HG03571 (cell line): ENCODE results near the gene GPR173.
A peak's percentile ranks its signal among the peaks of the same experiment; 100 is the strongest.

Experiments used
- ATAC-seq: cut with Tn5 transposase; IDR thresholded peaks from one replicate; pipeline ENCODE4 v1.9.1; 2021; ENCODE audit not compliant: unreplicated experiment

GPR173 gene

DNA sequence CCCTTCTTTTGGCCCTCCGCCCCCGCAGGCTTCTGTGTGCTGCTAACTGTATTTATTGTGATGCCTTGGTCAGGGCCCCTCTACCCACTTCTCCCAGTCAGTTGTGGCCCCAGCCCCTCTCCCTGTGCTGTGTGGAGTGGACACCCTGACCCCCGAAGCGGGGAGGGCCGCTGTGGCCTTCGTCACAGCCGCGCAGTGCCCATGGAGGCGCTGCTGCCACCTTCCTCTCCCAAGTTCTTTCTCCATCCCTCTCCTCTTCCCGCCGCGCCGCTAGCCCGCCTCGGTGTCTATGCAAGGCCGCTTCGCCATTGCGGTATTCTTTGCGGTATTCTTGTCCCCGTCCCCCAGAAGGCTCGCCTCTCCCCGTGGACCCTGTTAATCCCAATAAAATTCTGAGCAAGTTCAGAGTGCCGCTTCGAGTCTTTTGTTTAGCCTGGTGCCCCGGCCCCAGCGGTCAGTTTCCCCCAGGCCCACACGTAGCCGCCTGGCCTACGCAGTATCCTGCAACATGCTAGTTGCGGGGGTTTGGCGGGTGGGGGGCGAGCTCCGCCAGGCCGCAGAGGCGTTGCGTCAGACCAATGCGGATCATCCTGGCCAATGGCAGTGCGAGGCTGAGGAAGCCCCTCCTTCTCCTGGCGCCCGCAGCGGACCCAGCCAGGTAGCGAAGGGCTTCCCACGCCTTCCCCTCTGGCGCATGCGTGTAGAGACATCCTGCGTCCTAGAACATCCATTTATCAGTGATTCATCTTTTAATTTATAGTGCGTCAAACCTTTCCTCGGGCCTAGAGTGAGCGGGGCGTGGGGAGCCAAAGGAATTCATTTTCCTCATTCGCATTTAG lies 39.8 kb downstream of the GPR173 start:
- ATAC-seq = no peak

DNA sequence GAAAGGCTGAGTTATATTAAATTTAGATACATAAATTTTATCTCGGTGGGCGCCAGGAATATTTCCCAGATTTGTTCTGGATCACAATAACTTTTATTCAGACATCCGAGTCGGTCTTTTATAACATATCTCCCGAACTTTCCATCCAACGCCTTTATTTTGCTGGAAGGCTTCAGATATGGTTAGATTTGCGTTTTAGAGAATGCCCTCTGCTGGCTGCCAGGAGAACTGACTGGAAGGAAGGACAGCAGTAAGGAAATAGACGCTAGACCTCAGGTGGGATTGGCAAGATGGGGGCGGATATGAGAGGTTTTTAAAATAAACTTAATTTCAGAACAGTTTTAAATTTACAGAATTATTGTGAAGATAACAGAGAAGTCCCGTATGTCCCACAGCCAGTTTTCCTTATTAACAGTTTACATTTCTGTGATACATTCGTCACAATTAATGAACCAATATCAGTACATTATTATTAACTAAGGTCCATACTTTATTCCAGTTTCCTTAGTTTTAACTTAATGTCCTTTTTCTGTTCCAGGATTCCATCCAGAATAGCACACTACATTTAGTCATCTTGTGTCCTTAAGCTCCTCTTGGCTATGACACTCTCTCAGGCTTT lies 40.7 kb downstream of the GPR173 start:
- ATAC-seq = no peak

DNA sequence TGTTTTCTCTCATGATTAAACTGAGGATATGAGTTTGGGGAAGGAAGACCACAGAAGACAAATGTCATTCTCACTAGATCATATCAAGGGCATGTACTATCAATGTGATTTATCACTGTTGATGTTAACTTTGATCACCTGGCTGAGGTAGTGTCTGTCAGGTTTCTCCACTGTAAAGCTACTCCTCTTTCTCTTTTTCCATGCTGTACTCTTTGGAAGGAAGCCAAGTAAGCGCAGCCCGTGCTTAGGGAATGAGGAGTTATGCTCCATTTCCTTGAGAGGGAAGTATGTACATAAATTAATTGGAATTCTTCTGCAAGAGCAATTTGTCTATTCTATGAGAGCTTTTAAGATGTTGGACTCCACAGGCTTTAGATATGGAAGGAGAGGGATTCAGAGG lies 41.3 kb downstream of the GPR173 start:
- ATAC-seq = no peak

DNA sequence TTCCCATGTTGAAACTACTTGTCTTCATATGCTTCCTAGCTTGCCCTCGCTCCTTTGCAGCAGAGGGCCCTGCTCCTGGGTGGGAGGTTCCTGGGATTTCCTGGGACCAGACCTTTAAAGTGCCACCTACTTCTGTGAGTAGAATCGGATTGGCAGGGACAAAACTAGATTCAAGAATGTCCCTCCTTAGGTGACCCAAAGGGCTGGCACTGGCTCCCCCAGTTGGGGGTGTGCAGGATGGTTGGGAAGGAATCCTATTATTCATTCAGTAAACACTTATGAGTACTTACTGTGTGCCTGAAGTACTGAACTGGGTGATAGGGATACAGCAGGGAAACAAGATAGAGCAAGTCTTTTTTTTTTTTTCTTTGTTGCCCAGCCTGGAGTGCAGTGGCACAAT lies 42.8 kb downstream of the GPR173 start:
- ATAC-seq = no peak

DNA sequence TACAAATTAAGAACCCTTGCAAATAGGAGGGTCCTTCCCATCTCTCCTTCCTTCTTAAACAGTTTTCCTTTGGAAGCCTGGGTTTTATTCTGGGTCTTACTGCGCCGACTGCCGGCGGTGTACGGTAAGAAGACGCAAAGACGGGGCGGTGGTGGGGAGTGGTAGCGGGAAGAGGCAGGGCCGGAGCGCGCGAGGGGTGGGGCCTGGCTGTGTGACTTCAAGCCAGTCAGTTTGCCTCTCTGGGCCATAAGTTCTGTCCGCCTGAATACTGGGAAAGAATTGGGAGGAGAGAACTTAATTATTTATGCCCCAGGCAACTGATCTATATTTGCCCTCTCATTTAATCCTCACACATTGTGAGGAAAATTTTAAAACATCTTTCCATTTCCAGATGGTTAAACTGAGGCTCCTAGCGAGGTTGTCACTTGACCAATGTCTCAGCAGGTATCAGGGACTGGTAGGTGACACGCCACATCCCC lies 44.6 kb downstream of the GPR173 start:
- peak; percentile 44 for ATAC-seq

DNA sequence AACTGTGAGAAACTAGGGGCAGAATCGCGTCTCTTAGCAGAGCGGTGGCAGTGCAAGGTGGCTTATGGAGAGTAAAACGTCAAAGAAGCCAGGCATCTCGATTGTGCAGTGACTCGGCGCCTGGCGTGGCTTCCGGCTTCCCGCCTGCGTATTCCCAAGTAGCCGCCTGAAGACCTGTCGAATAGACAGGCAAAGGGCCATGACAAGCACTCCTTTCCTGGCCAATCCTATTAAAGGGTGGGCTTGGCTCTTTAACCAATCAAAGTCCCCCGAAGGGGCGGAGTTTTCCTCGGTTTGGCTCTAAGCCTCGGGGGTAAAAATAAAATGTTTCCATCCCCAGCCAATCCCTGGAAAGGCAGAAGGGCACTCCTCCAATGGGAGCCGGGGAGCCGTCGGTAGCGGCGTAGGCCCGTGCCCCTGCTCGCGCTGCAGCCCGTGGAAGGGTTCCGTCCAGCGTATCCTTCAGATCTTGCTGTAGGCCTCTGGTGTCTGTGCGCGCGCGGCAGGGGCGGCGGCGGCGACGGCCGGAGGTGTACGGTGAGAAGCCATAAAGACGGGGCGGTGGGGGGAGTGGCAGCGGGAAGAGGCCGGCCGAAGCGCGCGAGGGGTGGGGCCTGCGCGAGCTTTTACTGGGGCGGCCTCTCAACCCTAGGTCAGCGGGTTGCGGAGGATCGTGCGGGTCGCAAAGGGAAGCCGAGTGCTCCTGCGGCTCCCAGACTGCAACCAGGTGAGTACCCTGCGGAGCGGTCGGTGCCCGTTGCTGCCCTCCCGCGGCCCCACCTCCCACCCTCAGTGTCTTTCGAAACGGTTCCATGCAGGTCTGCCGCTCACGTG lies 45.4 kb downstream of the GPR173 start, which contains the start of gene KANTR:
Gene KANTR, plus strand, starts transcription at position 395 of the 834 bp plus-strand sequence. CDS start 30,131 bp downstream, outside the sequence.
- peak; percentile 70 for ATAC-seq

DNA sequence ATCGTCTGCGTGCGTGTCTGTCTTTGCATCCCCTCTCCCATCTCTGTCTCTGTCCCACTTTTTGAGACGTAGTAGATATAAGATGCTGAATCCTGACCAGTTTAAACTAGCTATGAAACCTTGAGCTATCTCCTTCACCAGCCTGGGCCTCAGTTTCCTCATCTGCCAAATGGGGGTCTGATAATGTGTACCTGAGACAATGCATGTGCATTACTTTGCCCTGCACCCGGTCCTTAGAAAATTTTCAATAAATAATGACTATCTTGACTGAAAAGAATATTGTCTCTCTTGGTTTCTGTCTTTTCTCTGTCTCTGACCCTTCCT lies 46.0 kb downstream of the GPR173 start:
- no peak for ATAC-seq

DNA sequence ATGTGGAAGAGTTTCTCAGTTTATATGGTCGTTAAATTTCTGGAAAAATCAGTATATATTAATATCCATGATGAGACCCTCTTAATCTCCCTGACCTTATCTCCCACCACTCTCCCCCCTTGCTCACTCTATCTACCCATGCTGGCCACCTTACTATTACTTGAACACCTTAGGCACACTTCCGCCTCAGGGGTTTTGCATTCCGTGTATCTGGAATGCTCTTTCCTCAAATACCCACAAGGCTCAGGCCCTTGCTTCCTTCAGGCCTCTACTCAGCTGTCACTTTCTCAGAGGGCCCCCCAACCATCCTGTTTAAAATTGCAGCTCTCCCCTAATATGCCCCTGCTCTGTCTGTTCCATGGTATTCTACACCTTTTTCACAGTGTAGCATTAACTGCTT lies 47.2 kb downstream of the GPR173 start:
- ATAC-seq = no peak

DNA sequence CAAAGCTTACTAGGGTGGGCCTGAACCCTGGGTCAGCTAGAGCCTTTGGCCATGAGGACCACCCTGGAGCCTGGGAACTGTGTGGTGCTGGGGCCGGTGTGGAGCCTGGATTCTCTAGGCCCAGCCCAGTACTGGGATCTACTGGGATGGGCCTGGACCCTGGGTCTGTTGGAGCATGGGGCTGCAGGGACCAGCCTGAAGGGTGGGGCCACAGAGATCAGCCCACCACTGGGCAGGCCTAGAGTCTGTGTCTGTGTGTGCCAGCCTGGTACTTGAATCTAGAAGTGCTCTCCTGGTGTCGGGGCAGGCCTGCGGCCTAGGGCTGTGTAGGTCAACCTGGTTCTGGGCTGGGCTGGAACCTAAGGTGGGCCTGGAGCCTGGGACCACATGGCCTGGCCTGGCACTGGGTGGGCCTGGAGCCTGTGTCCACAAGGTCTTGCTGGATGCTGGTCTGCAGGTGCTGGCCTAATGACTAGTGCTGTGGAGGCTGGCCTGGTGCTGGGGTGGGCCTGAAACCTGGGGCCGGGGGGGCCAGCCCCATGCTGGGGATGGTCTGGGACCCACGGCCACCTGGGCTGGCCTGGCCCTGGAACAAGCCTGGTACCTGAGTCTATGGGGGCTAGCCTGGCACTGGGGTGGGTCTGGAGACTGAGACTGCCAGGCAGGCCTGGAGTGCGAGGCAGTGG lies 66.4 kb downstream of the GPR173 start:
- ATAC-seq = no peak

DNA sequence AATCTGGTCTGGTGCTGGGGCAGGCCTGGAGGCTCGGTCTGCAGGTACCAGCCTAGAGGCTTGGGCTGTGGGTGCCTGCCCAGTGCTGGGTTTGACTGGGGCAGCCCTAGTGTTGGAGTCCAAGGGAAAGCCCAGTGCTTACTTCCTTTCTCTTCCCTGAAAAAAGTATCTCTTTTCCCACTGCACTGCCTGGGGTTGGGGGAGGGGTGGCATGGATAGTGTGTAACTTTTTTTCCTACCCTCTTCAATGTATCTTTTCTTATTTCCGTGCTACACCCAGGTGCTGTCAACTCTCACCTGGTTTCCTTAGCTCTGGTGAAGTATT lies 66.9 kb downstream of the GPR173 start:
- ATAC-seq = no peak

DNA sequence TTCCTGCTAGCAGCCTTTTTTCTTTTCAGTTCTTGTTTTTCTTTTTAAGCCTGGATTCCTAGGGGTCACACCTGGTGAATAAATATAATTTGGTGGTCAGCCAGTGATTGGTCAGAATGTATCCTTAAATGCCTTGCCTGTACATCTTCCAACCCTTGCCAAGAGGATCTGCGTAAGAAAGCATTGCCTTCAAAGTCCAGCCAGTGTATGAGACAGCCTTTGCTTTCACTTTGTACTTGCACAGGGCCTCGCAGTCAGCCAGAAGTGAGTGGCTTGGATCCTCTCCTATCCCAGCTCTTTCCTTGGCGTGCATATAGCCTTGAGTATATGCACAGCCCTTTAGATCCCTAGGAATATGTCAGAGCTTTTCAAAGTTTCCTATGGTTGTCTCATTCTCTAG lies 67.5 kb downstream of the GPR173 start:
- no peak for ATAC-seq

DNA sequence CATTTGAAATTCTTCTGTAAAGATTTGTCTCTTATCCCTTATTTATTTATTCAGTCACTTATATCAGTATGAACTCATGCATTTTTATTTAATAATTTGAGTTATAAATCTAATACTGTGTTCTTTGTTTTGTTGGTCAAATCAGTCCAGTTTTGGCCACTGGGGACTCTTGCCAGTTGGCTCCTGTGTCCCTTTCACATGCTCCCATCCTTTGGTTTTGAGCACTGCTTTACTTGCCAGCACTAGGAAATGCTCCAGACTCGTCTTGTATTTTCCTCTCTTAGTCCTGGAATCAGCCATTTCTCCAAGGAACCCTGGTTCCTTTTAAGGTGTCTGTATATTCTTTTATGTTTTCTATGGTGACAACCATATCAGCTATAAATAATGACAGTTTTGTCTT lies 73.4 kb downstream of the GPR173 start:
- no peak for ATAC-seq

DNA sequence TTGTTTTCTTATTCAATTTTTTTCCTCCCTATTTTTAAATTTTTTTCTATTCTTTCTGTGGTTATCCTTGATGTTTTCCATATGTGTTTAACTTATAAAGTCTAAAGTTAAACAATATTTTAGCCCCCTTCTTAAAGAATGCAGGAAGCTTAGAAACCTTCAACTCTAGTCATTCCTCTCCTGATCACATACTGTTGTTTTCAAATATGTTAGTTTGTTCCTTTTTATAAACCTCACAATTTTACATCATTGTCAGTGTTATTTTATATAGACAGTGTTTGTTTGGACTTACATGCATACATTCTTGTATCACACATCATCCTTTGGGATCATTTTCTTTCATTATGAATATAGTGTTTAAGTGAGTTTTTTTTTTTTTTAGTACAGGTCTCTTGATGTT lies 76.9 kb downstream of the GPR173 start:
- ATAC-seq = no peak

DNA sequence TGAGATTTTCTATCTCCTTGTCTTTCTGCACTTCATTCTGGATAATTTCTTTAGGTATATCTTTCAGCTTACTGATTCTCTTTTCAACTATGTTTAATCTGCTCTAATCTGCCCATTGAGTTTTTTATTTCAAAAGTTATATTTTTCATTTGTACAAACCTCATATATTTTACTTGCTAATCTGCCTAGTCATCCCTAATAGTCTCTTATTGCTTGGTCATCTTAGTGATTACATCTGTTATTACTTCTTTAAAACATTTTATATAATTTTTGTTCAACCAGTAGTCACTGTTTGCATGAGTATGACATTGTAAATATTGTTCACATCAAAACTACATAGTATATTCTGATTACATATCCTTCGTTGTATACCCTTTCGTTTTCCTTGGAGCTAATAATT lies 77.8 kb downstream of the GPR173 start:
- no peak for ATAC-seq

DNA sequence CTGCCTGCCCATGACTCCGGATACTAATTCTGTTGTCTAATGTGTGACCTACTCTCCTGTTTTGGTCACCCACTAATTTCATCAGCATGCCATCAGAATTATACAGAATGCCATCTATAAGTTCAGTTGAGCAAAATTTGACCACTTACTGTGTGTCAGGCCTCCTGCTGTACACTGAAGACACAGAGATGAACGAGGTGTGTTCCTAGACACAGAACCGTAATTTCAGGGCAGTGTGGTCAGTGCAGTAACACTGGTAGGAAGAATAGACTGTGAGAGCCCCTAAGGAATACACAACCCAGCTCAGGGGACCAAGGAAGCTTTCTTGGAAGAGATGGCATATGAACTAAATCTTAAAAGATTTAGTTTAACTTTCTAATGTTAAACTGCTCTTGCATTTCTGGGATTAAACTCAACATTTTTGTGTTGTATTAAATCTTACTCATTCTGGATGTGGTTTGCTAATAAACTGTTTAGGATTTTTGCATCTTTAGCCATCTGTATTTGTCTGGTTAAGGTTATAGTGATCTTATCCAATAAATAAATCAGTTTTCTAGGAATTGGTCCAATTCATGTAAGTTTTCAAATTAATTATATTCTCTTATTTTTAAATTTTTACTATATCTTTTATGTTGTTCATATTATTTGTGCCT lies 79.6 kb downstream of the GPR173 start:
- no peak for ATAC-seq
